GM18519 (cell line): Measurements from ENCODE around the gene REC114.
"Not testable (repeated sequence)": the region's sequence is repeated elsewhere in the genome, so short reads cannot be mapped to it uniquely, and the experiment has no call there.

Experiments used
- ATAC-seq: cut with Tn5 transposase; IDR thresholded peaks from one replicate; pipeline ENCODE4 v1.9.1; 2021; ENCODE audit warnings: mild to moderate bottlenecking, moderate library complexity; ENCODE audit not compliant: unreplicated experiment, low FRiP score

Gene REC114

GRCh38 chr15:73454096-73454495 lies 11.1 kb downstream of the REC114 start:
- ATAC-seq = no peak

DNA sequence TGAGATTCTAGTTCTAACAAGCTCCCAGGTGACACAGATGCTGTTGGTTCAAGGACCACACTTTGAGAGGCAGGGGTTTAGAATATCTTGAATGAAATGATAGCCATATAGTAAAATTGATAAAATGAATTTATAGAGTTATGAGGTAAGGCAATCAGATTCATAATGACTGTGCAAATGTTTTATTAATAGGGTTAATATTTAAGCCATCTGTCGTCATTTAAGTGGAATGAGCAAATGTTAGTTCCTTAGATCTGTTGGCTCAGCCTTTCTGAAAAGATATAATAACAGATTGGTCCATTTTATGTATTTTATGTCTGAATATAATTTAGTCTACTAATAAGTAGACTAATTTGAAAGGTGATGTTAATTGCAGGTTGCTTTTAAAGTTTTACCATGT lies 12.9 kb downstream of the REC114 start:
- no peak for ATAC-seq

DNA sequence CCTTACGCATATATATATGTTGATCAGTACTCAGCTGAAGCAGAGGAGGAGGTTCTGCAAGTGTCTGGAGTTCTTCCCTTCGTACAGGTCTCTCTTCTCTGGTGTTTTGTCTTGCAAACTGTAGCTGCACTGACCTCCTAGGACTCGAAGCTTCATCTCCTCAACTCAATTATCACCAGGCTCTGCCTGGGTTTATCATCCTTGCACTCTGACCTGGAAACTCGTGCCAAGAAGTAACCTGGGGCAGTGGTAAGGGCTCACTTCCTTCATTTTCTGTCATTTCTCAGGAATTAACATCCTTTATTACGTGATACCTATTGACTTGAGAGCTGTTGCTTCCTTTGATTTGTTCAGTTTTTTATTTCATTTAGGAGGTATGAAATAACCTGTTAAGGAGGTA lies 14.4 kb downstream of the REC114 start:
- ATAC-seq = no peak

- ATAC-seq = no peak
Observed at GRCh38 chr15:73460662-73461061, 17.7 kb downstream of the REC114 start.

DNA sequence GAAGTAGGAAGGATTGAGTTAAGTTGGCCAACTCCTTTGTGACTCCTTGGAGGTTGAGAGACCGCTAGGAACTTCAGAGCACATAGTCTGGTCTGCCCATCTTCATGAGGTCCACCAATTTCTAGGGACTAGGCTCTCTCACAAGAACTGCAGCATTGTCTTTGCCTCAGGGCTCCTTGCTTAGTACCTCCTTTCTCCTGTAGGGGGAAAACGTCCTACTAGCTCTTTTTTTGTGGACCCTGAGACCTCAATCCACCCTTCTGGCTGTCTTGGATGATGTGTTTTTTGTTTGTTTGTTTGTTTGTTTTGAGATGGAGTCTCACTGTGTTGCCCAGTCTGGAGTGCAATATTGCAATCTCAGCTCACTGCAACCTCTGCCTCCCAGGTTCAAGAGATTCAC lies 21.6 kb downstream of the REC114 start:
- ATAC-seq = no peak

- ATAC-seq = no peak
Observed at GRCh38 chr15:73467758-73468157, 24.8 kb downstream of the REC114 start.

- no peak for ATAC-seq
Observed at GRCh38 chr15:73474785-73475184, 31.8 kb downstream of the REC114 start.

- ATAC-seq = no peak
Observed at GRCh38 chr15:73476704-73477216, 33.8 kb downstream of the REC114 start.

- no peak for ATAC-seq
Observed at GRCh38 chr15:73480050-73480449, 37.1 kb downstream of the REC114 start.

DNA sequence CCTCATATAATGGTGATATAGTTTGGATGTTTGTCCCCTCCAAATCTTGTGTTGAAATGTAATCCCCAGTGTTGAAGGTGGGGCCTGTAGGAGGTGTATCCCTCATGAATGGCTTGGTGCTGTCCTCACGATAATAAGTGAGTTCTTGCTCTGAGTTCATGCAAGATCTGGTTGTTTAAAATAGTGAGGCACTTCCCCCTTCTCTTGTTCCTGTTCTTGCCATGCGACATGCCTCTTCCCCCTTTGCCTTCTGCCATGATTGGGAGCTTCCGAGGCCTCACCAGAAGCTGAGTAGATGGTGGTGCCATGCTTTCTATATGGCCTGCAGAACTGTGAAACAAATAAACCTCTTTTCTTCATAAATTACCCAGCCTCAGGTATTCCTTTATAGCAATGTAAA lies 39.2 kb downstream of the REC114 start:
- ATAC-seq = no peak

- no peak for ATAC-seq
Observed at GRCh38 chr15:73483053-73483452, 40.1 kb downstream of the REC114 start.

GRCh38 chr15:73485372-73485771 lies 42.4 kb downstream of the REC114 start:
- ATAC-seq = no peak

DNA sequence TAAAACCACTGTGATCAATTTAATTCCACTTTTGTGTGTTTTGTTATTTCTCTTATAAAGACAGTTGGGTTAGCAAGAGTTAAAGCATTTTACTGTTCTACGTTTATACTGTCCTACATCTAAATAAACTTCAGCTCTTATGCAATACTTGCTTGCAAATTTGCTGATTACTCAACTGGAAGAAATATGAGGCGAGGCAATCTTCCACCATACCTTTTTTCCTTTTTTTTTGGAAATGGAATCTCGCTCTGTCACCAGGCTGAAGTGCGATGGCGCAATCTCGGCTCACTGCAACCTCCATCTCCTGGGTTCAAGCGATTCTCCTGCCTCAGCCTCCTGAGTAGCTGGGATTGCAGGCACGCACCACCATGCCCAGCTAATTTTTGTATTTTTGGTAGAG lies 42.9 kb downstream of the REC114 start:
- not testable (repeated sequence) for ATAC-seq

- ATAC-seq = no peak
Observed at GRCh38 chr15:73488698-73489097, 45.7 kb downstream of the REC114 start.

DNA sequence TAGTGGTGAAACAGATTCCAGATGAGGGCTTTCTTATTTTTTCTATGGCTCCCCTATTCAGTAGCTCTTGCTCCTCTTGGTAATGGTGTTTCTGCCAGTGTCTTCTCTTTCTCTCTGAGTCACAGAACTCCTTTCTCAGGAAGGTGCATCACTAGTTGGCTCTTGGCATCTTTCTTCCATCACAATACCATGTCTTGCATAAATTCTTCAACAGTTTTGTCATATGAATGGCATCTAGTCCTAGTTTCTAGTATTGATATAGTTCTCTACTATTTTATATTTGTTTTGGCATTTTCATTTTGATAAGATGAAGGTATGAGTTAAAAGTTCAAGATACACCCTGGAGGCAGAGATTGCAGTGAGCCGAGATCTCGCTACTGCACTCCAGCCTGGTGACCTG lies 51.0 kb downstream of the REC114 start:
- ATAC-seq = no peak

DNA sequence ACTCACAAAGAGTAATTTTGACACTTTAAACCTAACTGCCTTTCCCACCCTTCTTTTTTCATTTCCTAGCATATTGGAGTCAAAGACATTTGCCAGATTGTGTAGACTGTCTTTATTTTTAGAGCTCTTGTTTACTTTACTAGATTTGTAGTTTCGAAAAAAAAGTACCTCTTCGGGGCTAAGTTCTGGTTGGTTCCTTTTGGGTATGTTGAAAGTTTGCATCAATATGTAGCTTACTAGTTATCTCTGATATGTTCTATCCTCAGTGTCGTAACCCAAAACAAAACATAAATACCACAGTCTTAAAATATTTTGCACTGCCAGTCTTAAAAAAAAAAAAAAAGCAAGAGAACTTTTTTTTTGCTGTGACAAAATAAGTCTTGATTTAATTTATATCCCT lies 52.2 kb downstream of the REC114 start:
- ATAC-seq = no peak

DNA sequence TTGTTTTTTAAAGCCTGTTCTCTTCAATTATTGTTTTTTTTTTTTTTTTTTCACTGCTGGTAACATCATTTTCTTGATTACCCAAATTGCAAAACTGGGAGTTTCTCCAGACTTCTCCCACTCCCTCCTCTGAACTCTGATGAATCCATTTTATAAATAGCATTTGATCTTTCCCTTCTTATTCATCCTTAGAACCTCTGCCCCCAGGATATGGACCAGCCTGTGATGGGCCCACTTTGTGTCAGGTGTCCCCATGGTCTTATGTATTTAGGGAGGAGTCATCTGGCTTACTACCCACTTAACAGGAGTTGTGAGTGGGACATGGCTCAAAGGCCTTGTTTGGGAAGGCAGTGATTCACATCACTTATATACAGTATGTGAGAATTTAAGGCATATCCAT lies 57.7 kb downstream of the REC114 start:
- ATAC-seq = no peak

DNA sequence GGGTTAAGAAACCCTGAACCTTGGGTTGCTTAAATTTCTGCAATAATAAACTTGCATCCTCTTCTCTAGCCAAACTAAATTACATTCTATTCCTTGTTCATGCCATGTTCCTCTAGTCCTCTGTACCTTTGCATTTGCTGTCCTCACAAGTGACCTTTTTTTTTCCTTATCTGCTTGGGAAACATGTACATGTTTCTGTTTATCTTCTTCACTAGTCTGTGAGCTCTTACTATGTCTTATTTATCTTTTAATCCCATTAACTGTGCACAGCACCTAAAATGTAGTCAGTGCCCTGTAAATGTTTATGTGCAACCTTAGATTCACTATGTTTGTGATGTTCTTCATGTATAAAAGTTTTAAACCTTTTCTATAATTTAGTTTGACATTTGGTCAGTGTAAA lies 61.9 kb downstream of the REC114 start:
- ATAC-seq = no peak

- no peak for ATAC-seq
Observed at GRCh38 chr15:73515527-73515926, 72.6 kb downstream of the REC114 start.

DNA sequence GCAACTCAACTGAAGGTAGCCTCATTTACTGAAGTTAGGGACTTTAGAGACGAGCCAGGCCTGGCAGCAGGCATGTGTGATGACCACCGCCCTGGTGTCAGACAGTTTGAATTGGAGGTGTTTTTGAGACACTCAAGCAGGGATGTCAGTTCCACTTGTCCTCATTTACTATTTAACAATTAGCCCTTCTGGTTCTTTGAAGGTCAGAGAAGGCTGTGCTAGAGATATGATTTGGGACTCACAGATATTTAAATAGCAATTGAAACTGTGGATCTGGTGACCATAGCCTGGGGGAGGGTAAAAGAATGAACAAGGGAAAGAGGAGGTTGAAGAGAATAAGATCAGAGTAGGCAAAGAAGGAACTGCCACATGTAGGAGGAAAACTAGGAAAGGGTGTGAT lies 74.6 kb downstream of the REC114 start:
- ATAC-seq = no peak

DNA sequence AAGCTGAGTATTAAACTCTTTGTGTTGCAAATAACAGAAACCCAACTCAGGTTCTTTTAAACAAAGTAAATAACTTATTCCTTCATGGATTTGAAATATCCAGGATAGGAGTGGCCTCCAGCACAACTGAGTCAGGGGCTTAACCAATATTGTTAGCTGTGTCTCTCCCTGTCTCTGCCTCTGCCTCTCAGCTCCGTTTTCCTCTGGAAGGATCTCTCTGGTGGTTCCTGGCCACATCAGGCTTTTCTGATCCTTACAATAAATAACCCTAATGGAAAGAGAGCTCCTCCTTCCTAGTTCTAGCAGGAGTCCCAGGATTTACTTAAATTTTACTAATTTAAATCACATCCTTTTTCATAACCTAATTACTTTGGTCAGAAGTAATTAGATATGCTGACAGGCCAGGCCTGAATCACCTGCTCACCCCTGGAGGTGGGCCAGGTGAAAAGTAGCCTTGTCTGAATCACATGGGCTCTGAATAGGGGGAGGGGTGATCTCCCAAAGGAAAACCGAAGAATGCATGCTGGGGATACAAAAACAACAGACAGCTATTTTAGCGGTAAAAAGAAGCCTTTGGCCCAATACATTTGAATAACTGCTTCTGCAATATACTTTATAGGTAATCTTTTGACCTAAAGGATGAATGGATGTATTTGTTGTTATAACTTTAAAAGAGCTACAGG lies 75.4 kb downstream of the REC114 start:
- no peak for ATAC-seq

DNA sequence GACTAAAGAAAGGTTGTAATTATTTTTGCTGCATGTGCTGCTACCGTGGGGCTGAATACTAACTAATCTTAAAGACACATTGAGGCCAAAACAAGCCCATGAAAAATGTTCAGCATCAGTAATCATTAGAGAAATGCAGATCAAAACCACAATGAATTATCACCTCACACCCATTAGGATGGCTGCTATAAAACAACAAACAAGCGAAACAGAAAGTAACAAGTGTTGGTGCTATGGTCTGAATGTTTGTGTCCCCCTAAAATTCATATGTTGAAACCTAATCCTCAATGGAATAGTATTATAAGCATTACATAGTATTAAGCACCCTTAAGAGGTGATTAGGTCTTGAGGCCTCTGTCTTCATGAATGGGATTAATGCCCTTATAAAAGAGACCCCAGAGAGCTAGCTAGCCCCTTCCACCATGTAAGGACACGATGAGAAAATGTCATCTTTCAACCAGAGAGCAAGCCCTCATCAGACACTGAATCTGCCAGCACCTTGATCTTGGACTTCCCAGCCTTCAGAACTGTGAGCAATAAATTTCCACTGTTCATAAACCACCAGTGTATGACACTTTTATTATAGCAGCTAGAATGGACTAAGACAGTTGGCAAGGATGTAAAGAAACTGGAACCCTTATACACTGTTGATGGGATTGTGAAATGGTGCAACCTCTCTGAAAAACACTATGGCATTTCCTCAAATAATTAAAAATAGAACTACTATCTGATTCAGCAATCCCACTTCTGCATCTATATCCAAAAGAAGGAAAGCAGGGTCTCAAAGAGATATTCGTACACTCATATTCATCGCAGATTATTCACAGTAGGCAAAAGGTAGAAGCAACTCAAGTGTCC lies 76.1 kb downstream of the REC114 start:
- no peak for ATAC-seq
